TTC549 (cell line): ENCODE measurements around the gene RALGAPA2.

Experiments
- FAIRE-seq: peaks from 2 replicates; lab custom pipeline; 2012; peaks lifted over from hg19 to GRCh38; lab: Jason Lieb, UNC

Gene RALGAPA2

DNA sequence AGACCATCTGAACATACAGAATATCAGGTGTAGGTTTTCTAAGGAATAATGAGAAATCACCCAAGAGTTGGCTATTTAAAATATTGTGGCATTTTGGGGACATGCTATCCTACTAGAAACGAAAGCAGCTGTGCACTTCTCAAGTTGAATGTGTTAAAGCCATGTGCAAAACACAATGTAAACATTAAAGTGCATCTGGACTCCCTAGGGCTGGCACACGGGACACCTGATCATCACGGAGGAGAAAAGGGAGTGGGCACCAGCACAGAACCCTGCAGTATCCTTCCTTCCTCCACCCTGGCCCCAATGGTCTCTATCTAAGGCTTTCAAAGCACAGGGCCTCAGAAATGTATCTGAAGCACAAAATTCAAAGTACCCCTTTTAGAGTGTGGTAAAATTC lies 250.3 kb downstream of the RALGAPA2 start:
- FAIRE-seq: no peak

DNA sequence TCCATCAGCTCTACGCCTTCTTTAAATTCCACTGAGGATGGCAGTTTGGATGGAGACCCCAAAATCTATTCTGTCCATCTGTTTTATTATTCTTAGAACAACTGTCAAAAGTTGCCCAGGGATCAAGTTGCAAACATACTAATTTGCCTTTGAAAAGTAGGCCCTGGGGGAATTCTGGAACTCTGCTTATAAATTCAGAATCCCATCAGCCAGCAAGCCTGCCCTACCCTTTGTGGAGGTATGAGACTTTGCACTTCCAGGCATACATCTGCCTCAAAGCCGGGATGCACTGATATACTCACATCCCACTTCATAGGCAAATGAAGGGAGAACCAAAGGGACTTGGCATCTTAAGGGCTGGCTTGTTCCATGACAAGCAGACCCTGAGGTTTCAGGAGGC lies 250.9 kb downstream of the RALGAPA2 start:
- FAIRE-seq: no peak

DNA sequence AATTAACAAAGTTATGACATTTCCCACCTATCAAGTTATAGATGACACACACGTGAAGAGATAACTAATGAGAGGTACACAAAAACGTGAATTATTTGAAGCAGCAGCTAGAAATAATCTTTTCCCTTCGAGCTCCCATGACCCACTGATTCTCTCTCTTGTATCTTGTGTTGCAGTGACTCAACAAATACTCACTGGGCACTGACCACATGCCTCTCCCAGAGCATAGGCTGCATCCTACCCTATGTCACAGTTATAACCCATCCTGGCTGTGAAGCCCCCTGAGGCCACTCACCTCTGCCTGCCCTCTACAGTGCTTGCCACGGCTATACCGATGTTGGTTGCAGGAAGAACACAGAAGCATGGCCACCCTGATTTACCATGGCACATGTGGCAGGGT lies 252.7 kb downstream of the RALGAPA2 start:
- FAIRE-seq: no peak

DNA sequence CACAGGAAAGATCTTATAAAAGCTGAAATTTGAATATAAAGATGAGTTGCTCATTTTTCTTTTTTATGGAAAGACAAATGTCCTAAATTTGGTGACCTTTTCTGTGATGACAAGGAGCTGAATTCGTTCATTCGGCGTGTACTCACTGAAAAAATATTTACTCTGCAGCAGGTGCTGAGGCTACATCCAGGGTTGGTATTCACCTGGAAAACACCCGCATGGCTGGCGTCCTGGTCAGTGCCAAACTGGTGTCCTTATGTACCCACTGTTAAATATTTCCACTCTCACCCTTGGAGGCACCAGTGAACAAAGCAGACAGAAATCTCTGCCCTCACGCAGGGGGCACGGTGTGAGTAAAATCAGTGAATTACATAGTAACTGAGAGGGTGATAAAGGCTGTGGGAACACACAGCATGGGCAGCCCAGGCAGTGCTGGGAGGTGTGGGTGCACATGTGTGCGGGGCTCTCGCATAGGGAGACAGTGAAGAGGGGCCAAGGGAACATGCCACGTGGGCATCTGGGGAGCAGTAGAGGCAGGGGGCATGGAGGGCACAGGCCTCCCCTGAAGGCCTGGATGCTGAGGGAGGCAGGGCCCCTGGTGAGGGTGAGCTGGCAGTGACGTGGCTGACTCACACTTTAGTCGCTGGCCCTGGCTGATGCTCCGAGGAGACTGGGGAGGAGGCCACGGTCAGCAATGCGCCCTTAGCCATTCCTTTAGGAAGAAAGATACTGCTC lies 254.9 kb downstream of the RALGAPA2 start:
- FAIRE-seq: no peak

DNA sequence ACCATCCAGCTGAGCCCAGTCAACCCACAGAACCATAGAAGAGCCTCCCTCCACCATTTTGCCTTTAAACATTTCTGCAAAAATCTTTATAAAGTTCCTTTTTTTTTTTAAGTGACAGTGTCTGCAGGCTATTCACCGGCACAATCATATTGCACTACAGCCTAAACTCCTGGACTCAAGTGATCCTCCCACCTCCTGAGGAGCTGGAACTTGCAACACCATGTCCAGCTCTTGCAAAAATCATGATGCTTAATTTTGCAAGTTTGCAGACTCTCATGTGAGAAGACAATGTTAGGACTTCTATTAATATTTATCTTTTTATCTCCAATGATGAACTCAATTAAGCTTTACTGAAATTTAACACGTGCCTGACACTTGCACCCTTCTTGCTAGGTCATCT lies 255.7 kb downstream of the RALGAPA2 start:
- no peak for FAIRE-seq

DNA sequence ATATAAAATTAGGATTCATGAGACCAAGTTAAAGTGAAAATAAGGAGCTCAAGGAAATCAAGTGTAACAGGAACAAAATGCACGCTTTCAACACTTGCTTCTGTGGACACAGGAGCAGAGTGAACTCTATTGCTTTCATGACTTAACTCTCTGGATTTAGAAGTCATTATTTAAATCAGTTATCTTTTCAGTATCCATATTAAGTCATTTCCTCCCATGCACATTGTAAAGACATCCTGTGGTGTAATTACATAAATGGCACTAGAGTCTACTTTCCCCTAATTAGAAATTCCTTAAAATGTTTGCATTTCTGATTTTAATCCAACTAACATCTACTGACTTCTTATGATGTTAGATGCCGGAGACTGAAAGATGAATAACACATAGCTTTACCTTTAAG lies 256.5 kb downstream of the RALGAPA2 start:
- FAIRE-seq: no peak

DNA sequence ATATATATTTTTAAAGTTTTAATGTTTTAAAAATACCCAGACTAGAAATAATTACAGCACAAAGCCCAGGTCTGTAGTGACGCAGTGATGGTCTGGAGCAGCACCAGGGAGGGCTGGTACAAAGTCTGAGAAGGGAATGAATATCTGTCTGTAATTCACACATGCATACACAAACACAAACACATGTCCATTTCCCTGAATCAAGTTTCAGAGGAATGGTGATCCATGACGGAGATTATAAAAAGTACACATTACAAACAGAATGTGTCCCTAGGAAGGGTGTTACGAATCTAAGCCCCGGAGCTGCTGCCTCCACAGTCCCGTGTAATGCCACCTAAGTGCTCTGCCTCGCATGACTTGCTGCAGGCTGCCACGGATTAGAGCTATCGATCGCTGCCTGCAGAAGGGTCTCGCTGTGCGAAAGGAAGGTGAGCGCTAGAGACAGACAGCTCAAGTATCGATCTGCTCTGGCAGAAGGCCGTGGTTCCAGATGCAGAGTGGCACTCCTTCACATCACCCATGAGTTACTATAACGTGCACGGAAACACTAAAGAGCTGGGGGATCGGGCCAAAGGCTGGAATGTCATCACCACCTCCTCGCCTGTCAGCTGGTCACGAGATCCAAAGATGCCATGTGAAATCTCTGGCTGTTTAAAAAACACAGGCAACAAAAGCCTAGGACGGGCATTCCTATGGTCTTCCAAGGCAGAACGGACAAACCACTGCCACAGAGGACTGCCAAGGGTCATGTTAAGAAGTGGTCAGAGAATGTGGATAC lies 257.4 kb downstream of the RALGAPA2 start:
- FAIRE-seq: no peak

DNA sequence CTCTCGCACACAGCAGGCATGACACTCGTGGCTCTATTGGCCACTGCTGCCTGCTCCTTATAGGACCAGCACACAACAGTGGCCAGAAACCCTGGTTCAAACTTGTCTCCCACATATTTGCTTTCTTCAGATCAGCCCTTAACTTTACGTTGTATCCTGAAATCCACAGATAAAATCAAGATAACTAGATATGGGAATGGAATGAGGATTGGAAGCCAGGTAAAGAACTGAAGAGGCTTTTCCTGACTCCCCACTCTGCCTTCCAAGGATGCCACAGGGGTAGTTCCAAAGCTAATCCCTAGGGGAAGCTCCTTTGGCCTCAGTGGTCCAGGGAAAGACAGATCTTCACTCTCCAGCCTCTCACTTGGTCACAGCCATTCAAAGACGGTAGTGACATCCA lies 258.1 kb downstream of the RALGAPA2 start:
- FAIRE-seq: no peak

DNA sequence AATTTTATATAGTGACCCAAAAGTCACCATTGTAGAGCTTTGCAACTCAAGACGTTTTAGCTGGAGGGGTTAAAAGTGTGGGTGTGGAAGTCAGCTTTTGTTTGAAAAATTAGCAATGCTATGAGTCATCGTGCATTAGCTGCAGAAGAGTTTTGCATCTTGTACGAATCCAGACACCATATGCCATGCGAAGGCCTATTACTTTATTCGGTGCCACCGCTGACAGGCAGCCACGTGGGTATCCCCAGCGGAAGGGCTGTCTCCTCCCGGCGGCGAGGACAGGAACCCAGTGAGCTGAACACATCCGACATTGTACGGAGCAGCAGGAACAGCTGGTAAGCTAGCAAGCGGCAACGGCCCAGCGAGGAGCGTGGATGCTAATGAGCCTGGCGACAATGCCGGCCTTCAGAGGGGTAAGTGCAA lies 260.2 kb downstream of the RALGAPA2 start:
- no peak for FAIRE-seq

DNA sequence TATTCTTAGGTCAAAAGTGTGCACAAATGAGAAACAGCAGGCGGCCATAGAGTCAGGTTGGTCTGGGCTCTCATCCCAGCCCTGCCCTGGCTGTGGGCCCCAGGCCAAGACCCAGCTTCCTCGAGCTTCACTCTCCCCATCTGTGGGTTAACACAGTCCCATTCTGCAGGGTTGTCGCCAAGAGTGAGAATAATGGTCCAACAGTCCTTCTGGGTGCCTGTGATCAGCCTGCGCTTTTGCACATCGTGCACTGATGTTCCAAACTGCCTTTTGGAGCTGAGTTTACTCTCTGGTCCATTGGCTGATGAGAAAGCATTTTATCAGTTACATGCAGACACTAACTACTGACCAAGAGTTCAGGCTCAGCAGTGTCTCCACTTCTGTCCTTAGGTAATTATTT lies 261.9 kb downstream of the RALGAPA2 start:
- no peak for FAIRE-seq

DNA sequence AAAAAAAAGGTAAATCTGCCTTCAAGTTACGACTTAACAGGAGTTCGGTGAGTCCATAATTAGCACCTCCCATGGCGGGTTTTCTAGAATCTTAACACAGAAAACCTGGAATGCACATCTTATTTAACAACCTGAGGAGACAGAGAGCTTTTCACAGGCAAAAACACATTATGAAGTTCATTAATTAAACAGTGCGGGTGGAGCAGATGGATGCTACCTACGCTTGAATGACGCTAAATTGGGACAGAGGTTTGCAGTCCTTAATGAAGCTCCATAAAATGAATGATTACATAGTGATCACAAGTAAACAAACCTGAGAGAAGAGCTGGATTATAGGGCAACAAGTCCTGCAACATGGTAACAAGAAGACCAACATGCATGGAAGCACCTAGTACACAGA lies 263.6 kb downstream of the RALGAPA2 start:
- FAIRE-seq: no peak

DNA sequence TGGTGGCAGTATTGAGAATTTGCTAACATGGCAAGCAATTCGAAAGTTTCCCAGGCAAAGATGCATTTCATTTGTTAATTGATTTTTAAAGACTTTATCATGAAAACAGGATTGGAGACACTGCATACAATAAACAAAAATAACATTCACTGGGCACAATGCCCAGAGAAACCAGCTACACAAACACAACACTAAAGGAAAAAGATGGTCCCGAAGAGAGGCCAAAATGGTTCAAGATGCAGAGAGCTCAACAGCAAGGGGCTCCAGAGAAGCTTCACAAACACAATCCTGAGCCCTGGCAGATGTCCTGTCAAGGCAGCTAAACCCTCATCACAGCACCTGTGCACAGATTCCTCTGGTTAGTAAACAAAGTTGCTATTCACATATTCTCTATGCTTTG lies 265.2 kb downstream of the RALGAPA2 start:
- FAIRE-seq: no peak

DNA sequence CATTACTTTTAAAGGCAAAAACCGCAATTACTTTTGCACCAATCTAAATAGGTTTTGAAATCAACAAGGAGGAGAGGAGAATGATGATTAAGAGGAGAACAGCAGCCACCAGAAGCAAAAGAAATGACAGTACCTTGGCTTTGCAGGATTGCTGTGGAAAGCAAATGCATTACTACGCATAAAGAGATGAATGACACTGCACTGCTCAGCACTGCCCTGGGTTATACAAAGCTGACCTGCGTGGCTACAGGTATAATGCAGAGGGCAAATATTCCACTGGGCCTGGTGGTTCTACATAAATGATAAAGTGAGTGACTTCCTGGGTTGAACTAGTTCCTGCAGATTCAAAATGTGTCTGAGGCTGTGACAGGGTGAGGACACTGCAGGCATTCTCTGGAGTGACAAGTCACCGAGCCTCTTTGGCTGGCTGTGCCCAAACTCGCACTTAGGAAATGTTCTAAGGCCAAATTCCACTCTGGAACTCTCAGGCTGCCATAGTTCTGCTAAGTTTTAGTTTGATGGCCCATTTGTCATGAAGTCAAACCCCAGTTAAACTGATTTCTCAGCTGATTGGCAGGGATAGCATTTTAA lies 265.9 kb downstream of the RALGAPA2 start:
- no peak for FAIRE-seq

DNA sequence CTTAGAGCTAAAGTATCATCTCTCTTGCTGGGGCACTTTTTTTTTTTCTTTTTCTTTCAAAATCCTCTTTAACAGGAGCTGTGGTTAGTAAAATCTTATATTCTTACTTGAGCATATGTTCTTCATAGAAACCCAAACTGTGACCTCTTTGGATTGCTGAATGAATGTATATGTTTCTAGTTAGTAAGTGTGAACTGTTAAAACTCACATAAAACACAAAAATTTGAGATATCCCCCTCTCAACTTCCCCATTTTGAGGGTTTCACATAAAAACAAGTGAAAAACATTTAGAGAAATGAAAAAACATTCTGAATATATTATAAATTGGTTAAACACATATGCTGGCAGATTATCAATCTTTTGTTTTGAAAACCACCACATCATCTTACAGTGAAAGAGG lies 266.4 kb downstream of the RALGAPA2 start:
- FAIRE-seq: no peak

DNA sequence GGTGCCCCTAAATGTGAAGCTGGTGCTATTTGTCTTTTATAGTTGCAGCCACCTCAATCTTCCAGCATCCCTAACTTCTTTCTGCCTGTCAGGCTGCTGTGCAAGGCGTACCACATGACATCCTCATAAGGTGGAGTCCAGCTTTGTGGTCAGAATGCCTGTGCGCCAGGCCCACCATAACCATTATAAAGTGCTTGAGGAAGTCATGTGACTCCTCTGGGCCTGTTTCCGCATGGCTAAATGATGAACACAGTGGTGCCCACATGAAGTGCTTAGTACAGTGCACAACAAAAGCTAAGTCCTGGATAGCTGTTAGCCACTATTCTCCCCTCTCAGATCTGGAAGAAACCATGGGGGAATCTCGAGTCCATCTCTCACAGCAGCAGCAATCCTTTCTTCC lies 268.9 kb downstream of the RALGAPA2 start:
- no peak for FAIRE-seq

DNA sequence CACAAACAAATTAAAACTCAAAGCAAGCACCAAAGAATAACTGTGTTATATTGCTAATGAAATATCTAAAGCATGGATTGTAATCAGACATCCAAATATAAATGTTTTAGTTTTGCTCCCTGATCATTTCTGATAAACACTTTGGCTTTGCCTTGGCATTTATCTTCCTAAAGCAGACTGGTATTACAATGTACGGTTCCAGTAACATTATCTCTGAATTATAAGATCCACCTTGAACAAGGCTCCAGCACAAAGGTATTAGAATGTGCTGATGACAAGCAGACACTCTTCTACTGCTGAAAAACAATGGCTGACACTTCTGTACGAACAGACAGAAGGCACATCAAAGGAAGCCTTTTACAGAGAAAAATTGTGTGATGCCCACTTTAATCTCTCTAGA lies 270.0 kb downstream of the RALGAPA2 start:
- FAIRE-seq: no peak

DNA sequence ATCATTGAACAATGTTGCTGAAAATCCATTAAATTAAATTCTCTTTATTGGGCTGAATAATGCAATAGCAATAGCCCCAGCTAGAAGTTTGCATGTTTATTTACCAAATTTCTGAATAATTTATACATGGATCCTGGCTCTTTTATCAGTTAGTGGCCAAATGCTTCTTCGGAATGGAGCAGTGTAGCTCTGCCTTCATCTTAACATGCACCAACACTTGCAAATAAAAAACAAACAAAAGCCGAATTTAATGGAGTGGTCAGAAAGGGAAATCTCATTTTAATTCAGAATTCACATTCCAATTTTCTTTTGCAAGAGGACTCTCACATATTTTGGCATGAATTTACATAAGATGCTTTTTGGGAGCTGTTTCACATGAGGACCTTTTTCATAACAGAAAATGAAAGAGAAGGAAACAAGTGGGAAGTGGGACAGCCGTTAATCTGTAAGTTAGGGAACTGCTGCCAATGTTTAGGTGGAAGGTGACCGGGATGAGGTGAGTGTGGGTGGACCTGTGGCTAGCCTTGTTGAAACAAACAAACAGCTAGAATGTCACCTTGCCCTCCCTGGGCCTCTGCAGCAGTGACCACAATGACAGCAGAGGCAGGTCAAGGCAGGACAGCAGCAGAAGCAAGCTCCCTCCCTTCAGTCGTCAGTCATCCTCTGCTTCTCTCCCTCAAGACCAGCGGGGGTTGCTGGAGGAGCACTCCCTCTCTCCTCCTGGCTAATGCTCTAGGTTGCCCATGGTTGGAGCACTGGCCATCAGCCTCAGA lies 271.4 kb downstream of the RALGAPA2 start:
- no peak for FAIRE-seq

DNA sequence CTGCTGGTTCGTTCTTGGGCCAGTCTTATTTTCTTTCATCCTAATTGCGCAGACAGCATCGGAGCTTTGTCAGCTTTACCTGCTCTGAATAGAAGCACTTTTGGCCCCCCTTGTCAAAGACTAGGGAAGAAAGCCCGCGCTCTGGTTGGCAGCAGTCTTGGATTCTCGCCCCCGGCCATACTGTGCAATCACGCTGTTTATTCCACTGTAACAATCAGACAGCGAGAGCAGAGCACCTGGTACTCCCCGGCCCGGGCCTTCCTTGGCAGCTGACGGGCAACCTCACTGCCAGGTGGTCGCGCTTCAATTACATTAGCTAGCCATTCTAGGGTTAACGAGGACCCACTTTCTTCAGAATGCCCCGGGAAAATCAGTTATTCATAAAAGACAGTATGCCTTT lies 272.0 kb downstream of the RALGAPA2 start:
- FAIRE-seq: no peak

DNA sequence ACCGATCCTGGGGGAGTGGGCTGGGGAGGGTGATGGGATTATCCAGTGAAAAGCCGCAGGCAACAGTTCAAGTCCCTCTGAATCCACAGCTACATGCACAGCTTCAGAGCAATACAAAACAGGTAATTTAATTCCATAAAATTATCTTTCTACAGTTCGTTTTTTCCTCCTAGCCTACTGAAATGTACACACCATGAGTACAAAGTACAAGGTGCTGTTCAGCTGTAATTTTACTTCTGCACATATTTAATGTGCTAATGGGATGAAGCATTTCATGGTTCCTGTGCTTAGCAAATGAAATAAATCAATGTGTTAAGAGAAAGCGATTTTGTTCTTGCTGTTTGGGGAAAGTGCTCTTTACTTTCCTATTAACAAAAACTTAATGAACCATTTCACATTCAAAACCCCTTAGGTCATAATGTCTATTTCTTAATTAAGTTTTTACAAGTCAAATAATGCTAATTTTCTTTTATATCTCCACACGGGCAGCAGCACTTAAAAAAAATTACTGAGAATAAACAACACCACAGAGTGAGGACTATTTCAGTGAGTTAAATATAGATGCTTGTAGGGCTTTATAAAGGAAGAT lies 272.7 kb downstream of the RALGAPA2 start:
- no peak for FAIRE-seq

DNA sequence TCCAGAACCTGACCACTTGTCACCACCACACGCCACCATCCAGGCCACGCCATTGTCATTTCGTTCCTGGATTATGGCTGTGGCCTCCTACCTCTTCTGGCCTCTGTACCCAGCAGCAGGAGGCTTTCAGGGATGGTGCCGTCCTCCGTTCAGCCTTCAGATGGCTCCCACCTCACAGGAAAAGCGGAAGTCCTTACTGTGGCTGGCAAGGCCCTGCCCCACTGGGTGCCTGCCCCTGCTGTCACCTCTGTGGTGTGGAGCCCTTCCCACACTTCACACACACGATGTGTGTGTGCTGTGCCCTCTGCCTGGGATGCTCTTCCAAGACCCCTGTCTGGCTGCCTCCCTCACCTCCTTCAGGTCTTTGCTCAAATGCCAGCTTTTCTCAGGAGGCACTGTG lies 275.1 kb downstream of the RALGAPA2 start:
- no peak for FAIRE-seq

DNA sequence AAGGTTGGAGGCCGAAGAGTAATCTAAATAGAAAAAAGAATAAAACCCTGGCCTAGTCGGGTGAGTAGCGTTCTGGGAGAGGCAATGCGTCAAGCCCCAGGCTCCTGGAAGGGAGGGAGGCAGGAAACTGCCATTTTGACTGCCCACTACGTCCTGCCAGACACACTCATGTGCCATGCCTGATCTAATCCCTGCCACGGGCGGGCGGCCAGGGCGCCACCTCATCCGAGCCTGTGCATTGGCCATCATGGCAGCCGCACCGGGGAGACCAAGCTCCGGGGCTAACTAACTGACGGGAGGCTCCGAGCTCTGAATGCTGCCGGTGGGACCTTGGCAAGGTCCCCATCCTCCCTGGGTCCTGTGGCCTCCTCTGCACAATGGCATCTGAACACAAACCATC lies 275.8 kb downstream of the RALGAPA2 start:
- FAIRE-seq: no peak

DNA sequence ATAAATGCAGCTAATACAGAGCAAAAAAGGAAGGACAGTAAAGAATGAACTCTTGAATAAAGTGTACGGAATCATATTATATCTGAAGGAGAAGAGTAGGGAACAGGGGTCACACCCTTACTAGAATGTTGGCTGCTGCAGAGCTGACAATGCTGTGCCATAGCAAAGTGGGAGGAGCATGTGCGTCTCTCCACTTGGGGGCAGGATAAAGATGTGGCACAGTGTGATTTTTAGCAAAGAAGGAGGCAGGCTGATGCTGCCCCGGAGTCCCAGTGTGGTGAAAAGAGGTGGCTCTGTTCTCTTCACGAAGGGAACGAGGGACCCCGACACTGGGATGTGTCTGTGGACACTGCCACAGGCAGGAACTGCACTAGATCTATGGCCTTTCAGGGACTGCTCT lies 277.0 kb downstream of the RALGAPA2 start:
- no peak for FAIRE-seq
